Mesenchymal stem cell (in vitro differentiated cells and primary cell): ENCODE results near the gene SH3BGRL3. TPM values are rescaled to one million over a fixed set of nuclear protein-coding genes. Genes with fewer than 3 reads are reported as not detected.
"Not testable (repeated sequence)": the region's sequence is repeated elsewhere in the genome, so short reads cannot be mapped to it uniquely, and the experiment has no call there.

Source experiments
- DNase-seq: peaks from one replicate; pipeline ENCODE4 v3.0.0-alpha.2; 2013
- H2AFZ ChIP-seq: one replicate; pipeline ENCODE4 v1.6.1; 2013; ENCODE audit warnings: low read depth, mild to moderate bottlenecking, control low read depth, inconsistent platforms, low read length, moderate library complexity
- H2AK5ac ChIP-seq: 2 replicates; pipeline ENCODE4 v1.6.1; 2013; ENCODE audit warnings: low read length, moderate library complexity, mild to moderate bottlenecking, inconsistent platforms; ENCODE audit not compliant: severe bottlenecking
- H2BK120ac ChIP-seq: one replicate; pipeline ENCODE4 v1.6.1; 2013; ENCODE audit warnings: low read depth, mild to moderate bottlenecking, inconsistent platforms, low read length, moderate library complexity
- H2BK12ac ChIP-seq, 2 experiments: one replicate each; pipeline ENCODE4 v1.6.1; 2013; ENCODE audit warnings: inconsistent platforms in 2 of 2, low read length in 2 of 2, mild to moderate bottlenecking in 2 of 2, moderate library complexity in 2 of 2, control low read depth in 1 of 2
- H2BK15ac ChIP-seq: one replicate; pipeline ENCODE4 v1.6.1; 2013; ENCODE audit warnings: mild to moderate bottlenecking, low read depth, inconsistent platforms; ENCODE audit not compliant: poor library complexity, severe bottlenecking
- H2BK5ac ChIP-seq: 2 replicates; pipeline ENCODE4 v1.6.1; 2013; ENCODE audit warnings: low read depth, mild to moderate bottlenecking, low read length, control low read depth, inconsistent platforms; ENCODE audit not compliant: poor library complexity, severe bottlenecking
- H3K14ac ChIP-seq, 2 experiments: one replicate each; pipeline ENCODE4 v1.6.1; 2013; ENCODE audit warnings: inconsistent platforms in 2 of 2, low read length in 2 of 2, control low read depth in 1 of 2, mild to moderate bottlenecking in 1 of 2, moderate library complexity in 1 of 2
- H3K18ac ChIP-seq, 2 experiments: one replicate each; pipeline ENCODE4 v1.6.1; 2013; ENCODE audit warnings: inconsistent platforms in 2 of 2, low read length in 2 of 2, control low read depth in 1 of 2, low read depth in 1 of 2, mild to moderate bottlenecking in 1 of 2
- H3K23ac ChIP-seq, 2 experiments: one replicate each; pipeline ENCODE4 v1.6.1; 2013; ENCODE audit warnings: inconsistent platforms in 2 of 2, low read length in 2 of 2, mild to moderate bottlenecking in 2 of 2, moderate library complexity in 2 of 2, control low read depth in 1 of 2
- H3K27ac ChIP-seq: 2 replicates; pipeline ENCODE4 v1.5.1; 2013; ENCODE audit warnings: mild to moderate bottlenecking, moderate library complexity, low read length, control low read depth, inconsistent platforms; ENCODE audit not compliant: poor library complexity, severe bottlenecking
- H3K27me3 ChIP-seq, 2 experiments: 2 replicates each; pipeline versions ENCODE4 v1.6.1 to v1.7.0; 2013; ENCODE audit warnings: low read length in 2 of 2, mild to moderate bottlenecking in 2 of 2, moderate library complexity in 2 of 2, control low read depth in 1 of 2, inconsistent platforms in 1 of 2; ENCODE audit not compliant: control insufficient read depth in 1 of 2, insufficient read depth in 1 of 2
- H3K36me3 ChIP-seq, 2 experiments: 2 replicates each; pipeline versions ENCODE4 v1.6.1 to v1.7.0; 2013; ENCODE audit warnings: low read length in 2 of 2, control low read depth in 1 of 2, inconsistent platforms in 1 of 2, low read depth in 1 of 2, mild to moderate bottlenecking in 1 of 2; ENCODE audit not compliant: insufficient read depth in 2 of 2, control insufficient read depth in 1 of 2
- H3K4ac ChIP-seq, 2 experiments: one replicate each; pipeline ENCODE4 v1.6.1; 2013; ENCODE audit warnings: inconsistent platforms in 2 of 2, low read length in 2 of 2, mild to moderate bottlenecking in 2 of 2, moderate library complexity in 2 of 2, control low read depth in 1 of 2, low read depth in 1 of 2
- H3K4me1 ChIP-seq: 2 replicates; pipeline ENCODE4 v1.6.1; 2013; ENCODE audit warnings: low read depth, low read length, control low read depth; ENCODE audit not compliant: control insufficient read depth, insufficient read depth
- H3K4me2 ChIP-seq: 2 replicates; pipeline ENCODE4 v1.6.1; 2013; ENCODE audit warnings: low read length, mild to moderate bottlenecking, inconsistent platforms; ENCODE audit not compliant: poor library complexity, severe bottlenecking
- H3K4me3 ChIP-seq, 2 experiments: 2 replicates each; pipeline versions ENCODE4 v1.5.1 to v1.7.0; 2013; ENCODE audit warnings: low read length in 2 of 2, mild to moderate bottlenecking in 2 of 2, control low read depth in 1 of 2, low read depth in 1 of 2; ENCODE audit not compliant: insufficient read depth in 1 of 2
- H3K79me1 ChIP-seq: replicated peaks from 2 replicates; pipeline ENCODE4 v1.6.1; 2013; ENCODE audit warnings: mild to moderate bottlenecking, control low read depth, low read length, inconsistent platforms; ENCODE audit not compliant: poor library complexity, severe bottlenecking
- H3K9ac ChIP-seq: 2 replicates; pipeline ENCODE4 v1.7.0; 2013; ENCODE audit warnings: mild to moderate bottlenecking, low read length, moderate library complexity
- H3K9me3 ChIP-seq: 2 replicates; pipeline ENCODE4 v1.7.0; 2013; ENCODE audit warnings: mild to moderate bottlenecking, low read length; ENCODE audit not compliant: control insufficient read depth
- H4K8ac ChIP-seq: one replicate; pipeline ENCODE4 v1.6.1; 2013; ENCODE audit warnings: inconsistent platforms, mild to moderate bottlenecking, low read length, moderate library complexity
- H4K91ac ChIP-seq: one replicate; pipeline ENCODE4 v1.6.1; 2013; ENCODE audit warnings: mild to moderate bottlenecking, low read length, inconsistent platforms
- WGBS: methylation state at CpG from one replicate; pipeline ENCODE4 v1.1.7; 2013; ENCODE audit warnings: mixed read lengths; 5-methylcytosine and 5-hydroxymethylcytosine counted together
- polyA plus RNA-seq, 2 experiments: library from polyadenylated mRNA; stranded (reverse); fragments of 200-250 nt; gene quantifications; one replicate each; pipeline ENCODE4 v1.2.3, GENCODE V29; 2013

The SH3BGRL3 gene
- polyA plus RNA-seq (2013, experiment 1 of 2): 416 TPM
- 422 TPM for polyA plus RNA-seq (2013, experiment 2 of 2)

GRCh38 chr1:26279456-26280332 lies at the start of gene SH3BGRL3:
Gene SH3BGRL3 (plus strand): TSS chr1:26280086. CDS start chr1:26280156, 70 bp downstream.
- Histone ChIP-seq H3K9ac (peak within 1 kb of the TSS; percentile 84), H4K8ac (peak within 1 kb of the TSS; percentile 89), H2AK5ac (peak within 1 kb of the TSS; percentile 69), H2BK120ac (peak within 1 kb of the TSS; percentile 85), H3K9me3 (no peaks in the 10 kb centered on the region), H3K4ac (peak within 1 kb of the TSS; percentile 95 to 96), H3K4me3 (peak within 1 kb of the TSS; percentile 83 to 92), H3K27me3 (no peaks in the 10 kb centered on the region), H2BK5ac (peak within 1 kb of the TSS; percentile 22), H3K14ac (peak within 1 kb of the TSS in 1 of 2 experiments; percentile 98), H2AFZ (no peak within 1 kb of the TSS), H3K27ac (peak within 1 kb of the TSS; percentile 71), H3K18ac (peak within 1 kb of the TSS; percentile 92 to 97), H4K91ac (peak within 1 kb of the TSS; percentile 83), H3K23ac (peak within 1 kb of the TSS in 1 of 2 experiments; percentile 94), H2BK15ac (peak within 1 kb of the TSS; percentile 70), H3K4me1 (peaks cover 49% of the 10 kb centered on the region), H3K4me2 (peak within 1 kb of the TSS; percentile 77), H3K36me3 (peaks cover 34 to 43% of the 10 kb centered on the region in 2 experiments), H2BK12ac (peak within 1 kb of the TSS; percentile 62 to 64), H3K79me1 (peaks cover 18% of the 10 kb centered on the region)
- DNase-seq: peak; percentile 89
- 2% methylated on average over 37 of the region's 66 CpGs for WGBS

GRCh38 chr1:26230682-26231081 lies 49.2 kb upstream of the SH3BGRL3 start:
- H2BK5ac ChIP-seq, H3K4me3 ChIP-seq, H2AK5ac ChIP-seq, H3K4me1 ChIP-seq, H3K18ac ChIP-seq, H3K23ac ChIP-seq, H2BK12ac ChIP-seq, DNase-seq, H3K9ac ChIP-seq, H3K27ac ChIP-seq, H3K36me3 ChIP-seq, H3K79me1 ChIP-seq, H2AFZ ChIP-seq, H2BK120ac ChIP-seq, H3K14ac ChIP-seq, H2BK15ac ChIP-seq, H3K4ac ChIP-seq, H4K8ac ChIP-seq, H4K91ac ChIP-seq, H3K9me3 ChIP-seq, H3K4me2 ChIP-seq: not testable (repeated sequence)
- WGBS: 92% methylated on average over 1 of the region's 2 CpGs
- H3K27me3 ChIP-seq: peaks cover 7 to 25% of the 10 kb centered on the region in 2 experiments

- Histone ChIP-seq H3K36me3 (no peaks in the 10 kb centered on the region), H3K18ac (peak within 1 kb of the TSS; percentile 61 to 94), H3K27me3 (no peaks in the 10 kb centered on the region), H3K4me3 (peak within 1 kb of the TSS; percentile 79 to 95), H3K4me1 (peaks cover 3% of the 10 kb centered on the region), H3K23ac (peak within 1 kb of the TSS in 1 of 2 experiments; percentile 19), H4K91ac (peak within 1 kb of the TSS; percentile 75), H3K27ac (peak within 1 kb of the TSS; percentile 50), H3K9me3 (no peaks in the 10 kb centered on the region), H2AK5ac (no peak within 1 kb of the TSS), H4K8ac (peak within 1 kb of the TSS; percentile 98), H2BK5ac (peak within 1 kb of the TSS; percentile 39), H3K9ac (peak within 1 kb of the TSS; percentile 92), H3K4ac (peak within 1 kb of the TSS; percentile 75 to 81), H3K4me2 (peak within 1 kb of the TSS; percentile 80), H2BK120ac (no peak within 1 kb of the TSS), H3K79me1 (peaks cover 5% of the 10 kb centered on the region), H2AFZ (peak within 1 kb of the TSS; percentile 100), H2BK15ac (peak within 1 kb of the TSS; percentile 73), H2BK12ac (peak within 1 kb of the TSS in 1 of 2 experiments; percentile 67), H3K14ac (peak within 1 kb of the TSS in 1 of 2 experiments; percentile 92)
- under 1% methylated on average over 68 of the region's 73 CpGs for WGBS
- DNase-seq: peak; percentile 97
Measured at GRCh38 chr1:26233903-26234643, 45.8 kb upstream of the SH3BGRL3 start, which contains the start of gene CEP85. Gene CEP85 (plus strand): TSS chr1:26234200. CDS start chr1:26239784, 5,584 bp downstream.
